IMR-90 (cell line): ENCODE measurements around the gene TMEM117.

Experiments used
- CEBPB ChIP-seq: IDR thresholded peaks from 2 replicates; pipeline ENCODE4 v1.6.1; 2012; ENCODE audit warnings: low read depth, low read length, improper control_type of control experiment
- CTCF ChIP-seq: conservative IDR thresholded peaks from 2 replicates; pipeline ENCODE4 v1.5.1; 2012; ENCODE audit warnings: mild to moderate bottlenecking, low read depth, low read length, improper control_type of control experiment
- MAZ ChIP-seq: IDR thresholded peaks from 2 replicates; pipeline ENCODE4 v1.6.1; 2012; ENCODE audit warnings: low read depth, mild to moderate bottlenecking, low read length, improper control_type of control experiment, moderate library complexity, borderline replicate concordance
- NFE2L2 ChIP-seq: fragments of 150-350 bp; IDR thresholded peaks from 2 replicates; pipeline ENCODE4 v1.6.1; 2016; ENCODE audit warnings: low read depth, mild to moderate bottlenecking, low read length
- POLR2A ChIP-seq: IDR thresholded peaks from 2 replicates; pipeline ENCODE4 v1.6.1; 2012; ENCODE audit warnings: mild to moderate bottlenecking, low read depth, low read length
- RAD21 ChIP-seq: IDR thresholded peaks from 2 replicates; pipeline ENCODE4 v1.6.1; 2012; ENCODE audit warnings: low read length, improper control_type of control experiment
- SMC3 ChIP-seq: fragments of 150-350 bp; IDR thresholded peaks from 2 replicates; pipeline ENCODE4 v1.6.1; 2016; ENCODE audit warnings: low read depth, mild to moderate bottlenecking, antibody characterized with exemption, low read length, moderate library complexity

- TF ChIP-seq POLR2A (no peak), CEBPB (no peak), MAZ (no peak), SMC3 (no peak), CTCF (no peak), NFE2L2 (no peak), RAD21 (no peak)
These were observed 138.1 kb downstream of the TMEM117 start for GRCh38 chr12:43973993-43974392.
